Endothelial cell of umbilical vein (primary cell): ENCODE measurements around the gene INCENP. TPM values are rescaled to one million over a fixed set of nuclear protein-coding genes. Genes with fewer than 3 reads are reported as not detected.

Experiments used
- BruUV-seq: library from RNA; stranded (reverse); fragments of 400-500 nt; replicated peaks from 2 replicates; lab custom pipeline; 2021; lab: Mats Ljungman, UMichigan
- CTCF ChIA-PET: fragments of 300-600, 350-600 bp; sonication (Branson Sonifier 250); formaldehyde crosslinking; loops from one replicate; lab custom pipeline; 2021; ENCODE audit warnings: antibody characterized with exemption, inconsistent platforms; lab: Charles Lee
- POLR2A ChIA-PET: fragments of 300-600, 350-600 bp; sonication (Branson Sonifier 250); formaldehyde crosslinking; loops from one replicate; lab custom pipeline; 2021; ENCODE audit warnings: antibody characterized with exemption, inconsistent platforms; lab: Charles Lee
- DNase-seq: peaks from one replicate; pipeline ENCODE4 v3.0.0-alpha.2; 2011; ENCODE audit warnings: low read depth, low spot score
- FAIRE-seq: peaks from 2 replicates; lab custom pipeline; 2011; peaks lifted over from hg19 to GRCh38; lab: Jason Lieb, UNC
- H2AFZ ChIP-seq: 2 replicates; pipeline ENCODE4 v1.6.0; 2012; ENCODE audit warnings: low read depth, low read length, control low read depth, inconsistent platforms
- H3K27ac ChIP-seq: 2 replicates; pipeline ENCODE4 v1.5.1; 2011; ENCODE audit warnings: low read depth, mild to moderate bottlenecking, control low read depth, low read length, moderate library complexity; ENCODE audit not compliant: insufficient read depth
- H3K27me3 ChIP-seq, 2 experiments: 2 replicates each; pipeline versions ENCODE4 v1.6.0 to v1.6.1; 2011; ENCODE audit warnings: low read length in 2 of 2, mixed read lengths in 1 of 2; ENCODE audit not compliant: control insufficient read depth in 2 of 2, insufficient read depth in 2 of 2
- H3K36me3 ChIP-seq, 2 experiments: 2 replicates in 1 of 2; 3 replicates in 1 of 2; pipeline ENCODE4 v1.5.1; 2011; ENCODE audit warnings: low read length in 2 of 2, mild to moderate bottlenecking in 1 of 2, moderate library complexity in 1 of 2; ENCODE audit not compliant: control insufficient read depth in 2 of 2, insufficient read depth in 2 of 2; ENCODE audit errors: extremely low read depth in 1 of 2
- H3K4me1 ChIP-seq: 3 replicates; pipeline ENCODE4 v1.5.1; 2011; ENCODE audit warnings: mild to moderate bottlenecking, low read length; ENCODE audit not compliant: control insufficient read depth, insufficient read depth; ENCODE audit errors: extremely low read depth
- H3K4me2 ChIP-seq: 2 replicates; pipeline ENCODE4 v1.6.1; 2011; ENCODE audit warnings: low read length, control low read depth, mixed read lengths; ENCODE audit not compliant: insufficient read depth
- H3K4me3 ChIP-seq, 3 experiments: fragments of 200-600 bp in 1 of 3; sonication (generic), shearing (Covaris generic) in 1 of 3; replicated peaks in 1 of 3; 2 replicates each; pipeline ENCODE4 v1.5.1; 2011 to 2016; ENCODE audit warnings: control low read depth in 3 of 3, low read length in 3 of 3, mild to moderate bottlenecking in 2 of 3, inconsistent platforms in 1 of 3, low read depth in 1 of 3, moderate library complexity in 1 of 3; ENCODE audit not compliant: insufficient read depth in 1 of 3
- H3K79me2 ChIP-seq: 2 replicates; pipeline ENCODE4 v1.6.0; 2012; ENCODE audit warnings: low read length, inconsistent platforms; ENCODE audit not compliant: control insufficient read depth, insufficient read depth
- H3K9ac ChIP-seq: replicated peaks from 2 replicates; pipeline ENCODE3; 2011; ENCODE audit warnings: low read length, control low read depth; ENCODE audit not compliant: insufficient read depth; ENCODE audit errors: extremely low read depth
- H3K9me1 ChIP-seq: replicated peaks from 3 replicates; pipeline ENCODE4 v1.6.0; 2011; ENCODE audit warnings: mild to moderate bottlenecking, low read length; ENCODE audit not compliant: control insufficient read depth, insufficient read depth; ENCODE audit errors: extremely low read depth
- H3K9me3 ChIP-seq: replicated peaks from 2 replicates; pipeline ENCODE4 v1.5.1; 2012; ENCODE audit warnings: low read length, inconsistent platforms; ENCODE audit not compliant: control insufficient read depth, insufficient read depth
- H4K20me1 ChIP-seq: replicated peaks from 2 replicates; pipeline ENCODE3; 2011; ENCODE audit warnings: mild to moderate bottlenecking, low read length; ENCODE audit not compliant: control insufficient read depth, insufficient read depth; ENCODE audit errors: extremely low read depth
- EZH2 ChIP-seq: IDR thresholded peaks from 2 replicates; pipeline ENCODE4 v1.6.1; 2012; ENCODE audit warnings: borderline replicate concordance, low read depth, mild to moderate bottlenecking, moderate library complexity, low read length, inconsistent platforms; ENCODE audit not compliant: severe bottlenecking
- FOS ChIP-seq: IDR thresholded peaks from 2 replicates; pipeline ENCODE4 v1.6.1; 2011; ENCODE audit warnings: mild to moderate bottlenecking, low read length, moderate library complexity, borderline replicate concordance; ENCODE audit not compliant: insufficient read depth
- GATA2 ChIP-seq: IDR thresholded peaks from 2 replicates; pipeline ENCODE4 v1.7.0; 2011; ENCODE audit warnings: low read depth, mild to moderate bottlenecking, moderate library complexity, mixed read lengths, low read length; ENCODE audit not compliant: insufficient read length, insufficient read depth
- MYC ChIP-seq: IDR thresholded peaks from one replicate; pipeline ENCODE4 v1.6.1; 2011; ENCODE audit warnings: mild to moderate bottlenecking, low read depth, low read length
- POLR2A ChIP-seq: IDR thresholded peaks from 2 replicates; pipeline ENCODE4 v1.6.1; 2012; ENCODE audit warnings: low read depth, mild to moderate bottlenecking, control low read depth, low read length
- POLR2AphosphoS5 ChIP-seq: IDR thresholded peaks from 2 replicates; pipeline ENCODE4 v1.6.1; 2012; ENCODE audit warnings: low read depth, mild to moderate bottlenecking, control low read depth, low read length, moderate library complexity; ENCODE audit not compliant: insufficient read depth
- dilution Hi-C: fragments of 300-500 bp; cut with MboI; formaldehyde crosslinking; loops from one replicate; pipeline ENCODE4 v1.15.0; 2019; ENCODE audit warnings: low sequenced_read_pairs; ENCODE audit not compliant: extremely low pct_ligation_motif_present
- intact Hi-C: fragments of 100-400 bp; cut with micrococcal nuclease; formaldehyde crosslinking; loops from one replicate; pipeline ENCODE4 v1.10.0; 2022
- polyA plus RNA-seq, 4 experiments: library from polyadenylated mRNA; depleted of rRNA in 3 of 4; stranded (reverse) in 3 of 4; unstranded in 1 of 4; fragments of >200 nt; gene quantifications; 2 replicates each; pipeline versions ENCODE4 v1.2.1 to v1.2.3, GENCODE V29; 2011 to 2012; ENCODE audit warnings: missing spikeins in 1 of 4
- total RNA-seq: library from RNA; stranded (reverse); gene quantifications from 2 replicates; pipeline ENCODE4 v1.2.3, GENCODE V29; 2021
- TF ChIP-seq, protein P1 (sequence below): IDR thresholded peaks from 2 replicates; pipeline ENCODE4 v1.6.1; 2011; ENCODE audit not compliant: insufficient read depth, insufficient read length
- TF ChIP-seq, protein P2 (sequence below), 2 donors: IDR thresholded peaks; 1 replicate in 1 of 2; 2 replicates in 1 of 2; pipeline ENCODE4 v1.5.1; 2011; ENCODE audit warnings: low read length in 2 of 2, mild to moderate bottlenecking in 2 of 2, moderate library complexity in 2 of 2, control low read depth in 1 of 2, inconsistent platforms in 1 of 2, low read depth in 1 of 2; ENCODE audit not compliant: insufficient read depth in 1 of 2; ENCODE audit errors: extremely low read depth in 1 of 2

INCENP gene
- total and polyA plus RNA-seq, 2 donors (not counting 3 experiments of a cell fraction or from before 2014, with no cell fraction given) = 22.9 to 86.8 TPM

DNA sequence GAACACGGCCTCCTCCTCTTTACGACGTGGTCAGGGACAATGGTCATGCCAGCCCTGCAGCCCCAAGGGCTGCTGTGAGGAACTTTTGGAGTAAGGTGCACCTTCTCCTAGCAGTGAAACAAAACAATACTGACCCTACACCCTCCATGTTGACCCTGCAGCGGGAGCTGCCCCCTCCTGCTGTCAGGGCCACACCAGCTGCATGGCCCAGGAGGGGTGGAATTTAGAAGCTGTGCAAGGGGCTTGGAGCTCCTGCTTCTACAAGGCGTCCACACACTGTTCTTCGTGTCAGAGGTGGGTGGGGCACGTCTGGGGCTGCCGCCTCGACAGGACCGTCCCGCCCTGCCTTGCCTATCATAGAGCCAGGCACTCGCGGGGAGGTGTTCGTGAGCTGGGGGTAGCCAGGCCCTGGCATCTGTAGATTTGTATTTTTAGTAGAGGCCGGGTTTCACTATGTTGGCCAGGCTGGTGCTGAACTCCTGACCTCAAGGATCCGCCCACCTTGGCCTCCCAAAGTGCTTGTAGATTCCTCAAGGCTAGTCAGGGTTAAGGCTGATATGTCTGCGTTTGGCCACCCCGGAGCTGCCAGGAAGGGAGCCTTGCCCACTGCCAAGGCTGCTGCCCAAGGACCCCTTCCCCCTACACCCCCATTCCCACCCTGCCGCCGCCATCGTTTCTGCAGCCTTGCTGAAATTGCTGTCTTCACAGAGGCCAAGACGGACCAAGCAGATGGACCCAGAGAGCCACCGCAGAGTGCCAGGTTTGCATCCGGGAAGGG is 15.9 kb downstream of the INCENP start:
- Histone ChIP-seq H3K27me3 (no peaks in the 10 kb centered on the region), H3K27ac (no peak overlapping the region), H3K9me3 (no peaks in the 10 kb centered on the region), H3K4me1 (no peaks in the 10 kb centered on the region), H3K4me2 (no peak overlapping the region), H3K9ac (no peak overlapping the region), H3K9me1 (no peaks in the 10 kb centered on the region), H3K36me3 (peaks cover 26 to 30% of the 10 kb centered on the region in 2 experiments), H4K20me1 (no peaks in the 10 kb centered on the region), H2AFZ (no peak overlapping the region), H3K4me3 (no peak overlapping the region), H3K79me2 (peaks cover 32% of the 10 kb centered on the region)
- intact Hi-C loops (no loop called here), dilution Hi-C loops (no loop called here)
- DNase-seq = no peak
- no peak for FAIRE-seq
- POLR2A ChIA-PET = no interaction called here
- BruUV-seq = no TSS peak
- no peak for TF ChIP-seq EZH2
- CTCF ChIA-PET = interaction anchor here (1.0 to 1.6 kb wide), 2 partner anchors 32 to 69 kb away, joined by 4 read pairs; partner anchors contain the start of gene SCGB2A1

DNA sequence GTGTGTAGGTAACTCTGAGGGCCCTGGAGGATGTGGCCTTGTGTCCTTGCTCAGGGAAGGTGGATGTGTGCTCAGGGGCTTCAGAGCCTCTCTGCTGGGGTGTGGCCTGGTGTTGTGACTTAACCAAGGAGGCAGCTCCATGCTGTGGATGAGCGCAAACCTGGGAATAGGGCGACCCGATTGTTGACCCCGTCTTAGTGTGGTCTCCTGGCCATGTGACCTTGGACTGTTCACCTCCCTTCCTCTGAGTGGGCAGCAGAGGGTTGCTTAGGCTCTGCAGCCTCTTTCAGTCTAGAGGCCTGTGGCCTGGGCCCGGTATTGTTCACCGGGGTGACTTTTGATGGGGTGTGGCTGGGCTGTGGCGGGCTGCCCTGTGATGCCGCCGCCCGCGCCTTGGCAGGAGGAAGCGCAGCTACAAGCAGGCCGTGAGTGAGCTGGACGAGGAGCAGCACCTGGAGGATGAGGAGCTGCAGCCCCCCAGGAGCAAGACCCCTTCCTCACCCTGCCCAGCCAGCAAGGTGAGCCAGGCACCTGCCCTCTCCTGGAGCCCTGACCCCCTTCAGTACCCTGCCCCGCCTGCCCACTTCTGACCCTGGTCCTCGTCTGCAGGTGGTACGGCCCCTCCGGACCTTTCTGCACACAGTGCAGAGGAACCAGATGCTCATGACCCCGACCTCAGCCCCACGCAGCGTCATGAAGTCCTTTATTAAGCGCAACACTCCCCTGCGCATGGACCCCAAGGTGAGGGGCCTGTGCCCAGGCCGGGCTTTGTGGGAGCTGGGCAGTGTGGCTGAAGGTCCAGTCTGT is 16.7 kb downstream of the INCENP start:
- no peaks in the 10 kb centered on the region for H4K20me1 ChIP-seq
- ChIA-PET CTCF (interaction anchor here (1.6 kb wide), 1 partner anchor 33 kb away, joined by 4 read pairs; no protein-coding TSS in a partner anchor), POLR2A (no interaction called here)
- no peaks in the 10 kb centered on the region for H3K9me1 ChIP-seq
- H3K36me3 ChIP-seq = peaks cover 26 to 38% of the 10 kb centered on the region in 2 experiments
- no peak overlapping the region for H2AFZ ChIP-seq
- no peaks in the 10 kb centered on the region for H3K27me3 ChIP-seq
- no peak overlapping the region for H3K9ac ChIP-seq
- dilution Hi-C loops (no loop called here), intact Hi-C loops (no loop called here)
- H3K4me3 ChIP-seq = no peak overlapping the region
- no peak overlapping the region for H3K4me2 ChIP-seq
- H3K27ac ChIP-seq = no peak overlapping the region
- no peaks in the 10 kb centered on the region for H3K4me1 ChIP-seq
- TF ChIP-seq, protein P1, sequence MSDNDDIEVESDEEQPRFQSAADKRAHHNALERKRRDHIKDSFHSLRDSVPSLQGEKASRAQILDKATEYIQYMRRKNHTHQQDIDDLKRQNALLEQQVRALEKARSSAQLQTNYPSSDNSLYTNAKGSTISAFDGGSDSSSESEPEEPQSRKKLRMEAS = no peak
- no peak for TF ChIP-seq GATA2
- no peak for TF ChIP-seq MYC
- no peak for TF ChIP-seq POLR2AphosphoS5
- no peak for TF ChIP-seq FOS
- no peak for TF ChIP-seq POLR2A
- TF ChIP-seq, protein P2, sequence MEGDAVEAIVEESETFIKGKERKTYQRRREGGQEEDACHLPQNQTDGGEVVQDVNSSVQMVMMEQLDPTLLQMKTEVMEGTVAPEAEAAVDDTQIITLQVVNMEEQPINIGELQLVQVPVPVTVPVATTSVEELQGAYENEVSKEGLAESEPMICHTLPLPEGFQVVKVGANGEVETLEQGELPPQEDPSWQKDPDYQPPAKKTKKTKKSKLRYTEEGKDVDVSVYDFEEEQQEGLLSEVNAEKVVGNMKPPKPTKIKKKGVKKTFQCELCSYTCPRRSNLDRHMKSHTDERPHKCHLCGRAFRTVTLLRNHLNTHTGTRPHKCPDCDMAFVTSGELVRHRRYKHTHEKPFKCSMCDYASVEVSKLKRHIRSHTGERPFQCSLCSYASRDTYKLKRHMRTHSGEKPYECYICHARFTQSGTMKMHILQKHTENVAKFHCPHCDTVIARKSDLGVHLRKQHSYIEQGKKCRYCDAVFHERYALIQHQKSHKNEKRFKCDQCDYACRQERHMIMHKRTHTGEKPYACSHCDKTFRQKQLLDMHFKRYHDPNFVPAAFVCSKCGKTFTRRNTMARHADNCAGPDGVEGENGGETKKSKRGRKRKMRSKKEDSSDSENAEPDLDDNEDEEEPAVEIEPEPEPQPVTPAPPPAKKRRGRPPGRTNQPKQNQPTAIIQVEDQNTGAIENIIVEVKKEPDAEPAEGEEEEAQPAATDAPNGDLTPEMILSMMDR (IDR thresholded peaks at IDR 0.05; ENCODE audit: extremely low read depth in 1 of 2, insufficient read depth in 1 of 2, low read depth in 1 of 2, low read length in 2 of 2) = no peak
- no peaks in the 10 kb centered on the region for H3K9me3 ChIP-seq
- DNase-seq = no peak
- H3K79me2 ChIP-seq = peaks cover 25% of the 10 kb centered on the region
- BruUV-seq = no TSS peak
- FAIRE-seq = no peak
